22Rv1 (cell line): ENCODE results near the gene MRPL1.

Experiments used
- ZFX ChIP-seq: fragments of 450-650 bp; IDR thresholded peaks from 2 replicates; pipeline ENCODE4 v1.6.1; 2017; ENCODE audit warnings: antibody characterized with exemption, borderline replicate concordance
- TF ChIP-seq, protein P1 (sequence below): fragments of 450-650 bp; IDR thresholded peaks from 2 replicates; pipeline ENCODE4 v1.5.1; 2017; ENCODE audit warnings: mild to moderate bottlenecking

DNA sequence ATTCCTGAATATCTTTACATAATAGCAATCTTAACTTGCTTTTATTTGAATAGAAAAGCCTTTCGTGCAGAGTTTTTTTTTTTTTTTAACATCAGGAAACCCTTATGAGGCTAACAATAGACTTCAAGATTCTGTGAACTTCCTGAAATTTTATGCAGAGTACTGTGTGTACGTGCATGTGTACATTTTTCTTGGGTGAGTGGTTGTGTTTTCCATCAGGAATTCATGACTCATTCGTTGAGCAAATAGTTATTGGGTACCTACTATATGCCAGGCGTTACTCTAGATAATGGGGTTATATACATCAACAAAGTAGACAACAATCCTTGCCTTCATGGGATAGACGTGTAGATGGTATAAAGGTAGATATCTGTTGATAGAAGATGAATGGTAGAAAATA, 59.1 kb downstream of the MRPL1 start:
- TF ChIP-seq, protein P1, sequence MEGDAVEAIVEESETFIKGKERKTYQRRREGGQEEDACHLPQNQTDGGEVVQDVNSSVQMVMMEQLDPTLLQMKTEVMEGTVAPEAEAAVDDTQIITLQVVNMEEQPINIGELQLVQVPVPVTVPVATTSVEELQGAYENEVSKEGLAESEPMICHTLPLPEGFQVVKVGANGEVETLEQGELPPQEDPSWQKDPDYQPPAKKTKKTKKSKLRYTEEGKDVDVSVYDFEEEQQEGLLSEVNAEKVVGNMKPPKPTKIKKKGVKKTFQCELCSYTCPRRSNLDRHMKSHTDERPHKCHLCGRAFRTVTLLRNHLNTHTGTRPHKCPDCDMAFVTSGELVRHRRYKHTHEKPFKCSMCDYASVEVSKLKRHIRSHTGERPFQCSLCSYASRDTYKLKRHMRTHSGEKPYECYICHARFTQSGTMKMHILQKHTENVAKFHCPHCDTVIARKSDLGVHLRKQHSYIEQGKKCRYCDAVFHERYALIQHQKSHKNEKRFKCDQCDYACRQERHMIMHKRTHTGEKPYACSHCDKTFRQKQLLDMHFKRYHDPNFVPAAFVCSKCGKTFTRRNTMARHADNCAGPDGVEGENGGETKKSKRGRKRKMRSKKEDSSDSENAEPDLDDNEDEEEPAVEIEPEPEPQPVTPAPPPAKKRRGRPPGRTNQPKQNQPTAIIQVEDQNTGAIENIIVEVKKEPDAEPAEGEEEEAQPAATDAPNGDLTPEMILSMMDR, result no peak
- TF ChIP-seq ZFX, result no peak
